Neural cell (in vitro differentiated cells): ENCODE data around the gene YPEL5. TPM values are rescaled to one million over a fixed set of nuclear protein-coding genes. Genes with fewer than 3 reads are reported as not detected.

Source experiments
- H2AFZ ChIP-seq: fragments of 200-600, 300-800 bp; sonication (generic), shearing (Covaris generic); 2 replicates; pipeline ENCODE4 v1.6.0; 2014; ENCODE audit warnings: low read depth, mild to moderate bottlenecking, antibody characterized with exemption, low read length, moderate library complexity
- H3F3A ChIP-seq: fragments of 200-600 bp; shearing (Covaris generic); 2 replicates; pipeline ENCODE4 v1.6.1; 2016; ENCODE audit warnings: mild to moderate bottlenecking, moderate library complexity, mixed read lengths, antibody characterized with exemption, low read length; ENCODE audit not compliant: insufficient read depth, poor library complexity, severe bottlenecking
- H3K27ac ChIP-seq: fragments of 200-600, 300-800 bp; sonication (generic), shearing (Covaris generic); 2 replicates; pipeline ENCODE4 v1.5.1; 2014; ENCODE audit warnings: mild to moderate bottlenecking, low read length, moderate library complexity
- H3K27me3 ChIP-seq: fragments of 300-800, 200-600 bp; sonication (generic), shearing (Covaris generic); 2 replicates; pipeline ENCODE4 v1.6.0; 2014; ENCODE audit warnings: mild to moderate bottlenecking, low read depth, low read length, moderate library complexity; ENCODE audit not compliant: insufficient read depth
- H3K36me3 ChIP-seq: fragments of 300-800, 200-600 bp; sonication (generic), shearing (Covaris generic); 2 replicates; pipeline ENCODE4 v1.5.1; 2014; ENCODE audit warnings: mild to moderate bottlenecking, antibody characterized with exemption, low read length, moderate library complexity; ENCODE audit not compliant: insufficient read depth
- H3K4me2 ChIP-seq: fragments of 300-800, 200-600 bp; sonication (generic), shearing (Covaris generic); 2 replicates; pipeline ENCODE4 v1.6.0; 2014; ENCODE audit warnings: mild to moderate bottlenecking, low read length
- H3K4me3 ChIP-seq: fragments of 300-800, 200-600 bp; sonication (generic), shearing (Covaris generic); 2 replicates; pipeline ENCODE4 v1.5.1; 2014; ENCODE audit warnings: mild to moderate bottlenecking, low read length, moderate library complexity
- H3K79me2 ChIP-seq: fragments of 200-600 bp; shearing (Covaris generic); replicated peaks from 2 replicates; pipeline ENCODE4 v1.6.0; 2014; ENCODE audit warnings: mild to moderate bottlenecking, low read length, moderate library complexity; ENCODE audit not compliant: insufficient read depth
- H3K9ac ChIP-seq: fragments of 300-800, 200-600 bp; sonication (generic), shearing (Covaris generic); 2 replicates; pipeline ENCODE4 v1.6.1; 2016; ENCODE audit warnings: mild to moderate bottlenecking, low read length, mixed read lengths
- H3K9me2 ChIP-seq: fragments of 200-600 bp; shearing (Covaris generic); 2 replicates; pipeline ENCODE4 v1.6.1; 2016; ENCODE audit warnings: mild to moderate bottlenecking, low read length, mixed read lengths; ENCODE audit not compliant: insufficient read depth
- H3K9me3 ChIP-seq: fragments of 200-600, 300-800 bp; sonication (generic), shearing (Covaris generic); 2 replicates; pipeline ENCODE4 v1.6.1; 2016; ENCODE audit warnings: mild to moderate bottlenecking, mixed run types, low read length, moderate library complexity, mixed read lengths
- H4K20me1 ChIP-seq: fragments of 200-600 bp; shearing (Covaris generic); 2 replicates; pipeline ENCODE4 v1.6.1; 2016; ENCODE audit warnings: mild to moderate bottlenecking, mixed run types; ENCODE audit not compliant: insufficient read depth
- CTCF ChIP-seq: fragments of 450-650 bp; IDR thresholded peaks from 2 replicates; pipeline ENCODE4 v1.5.1; 2014; ENCODE audit warnings: antibody characterized with exemption, mild to moderate bottlenecking, moderate library complexity; ENCODE audit not compliant: poor library complexity, severe bottlenecking
- EP300 ChIP-seq: fragments of 450-650 bp; conservative IDR thresholded peaks from 2 replicates; pipeline ENCODE4 v1.6.1; 2014; ENCODE audit warnings: antibody characterized with exemption, mild to moderate bottlenecking, moderate library complexity; ENCODE audit not compliant: poor library complexity, severe bottlenecking
- EZH2 ChIP-seq: fragments of 200-600, 300-800 bp; shearing (Covaris generic), sonication (generic); IDR thresholded peaks from 2 replicates; pipeline ENCODE4 v1.6.1; 2014; ENCODE audit warnings: antibody characterized with exemption, low read length, borderline replicate concordance, mild to moderate bottlenecking; ENCODE audit not compliant: insufficient read depth, poor library complexity, severe bottlenecking
- MXI1 ChIP-seq: fragments of 450-650 bp; conservative IDR thresholded peaks from 2 replicates; pipeline ENCODE4 v1.6.1; 2014; ENCODE audit warnings: antibody characterized with exemption, mild to moderate bottlenecking; ENCODE audit not compliant: poor library complexity, severe bottlenecking
- POLR2AphosphoS5 ChIP-seq: IDR thresholded peaks from 2 replicates; pipeline ENCODE4 v1.6.1; 2012
- RAD21 ChIP-seq: fragments of 450-650 bp; conservative IDR thresholded peaks from 2 replicates; pipeline ENCODE4 v1.6.1; 2014; ENCODE audit warnings: antibody characterized with exemption, mild to moderate bottlenecking, moderate library complexity
- REST ChIP-seq: IDR thresholded peaks from 2 replicates; pipeline ENCODE4 v1.6.1; 2012; ENCODE audit warnings: borderline replicate concordance
- SMC3 ChIP-seq: fragments of 450-650 bp; conservative IDR thresholded peaks from 2 replicates; pipeline ENCODE4 v1.6.1; 2014; ENCODE audit warnings: antibody characterized with exemption, mild to moderate bottlenecking, moderate library complexity; ENCODE audit not compliant: poor library complexity
- TAF1 ChIP-seq: IDR thresholded peaks from 2 replicates; pipeline ENCODE4 v1.6.1; 2012; ENCODE audit warnings: low read depth
- polyA plus RNA-seq: library from polyadenylated mRNA; depleted of rRNA; stranded (reverse); fragments of >200 nt; gene quantifications from 2 replicates; pipeline ENCODE4 v1.2.3, GENCODE V29; 2014

Gene YPEL5
- polyA plus RNA-seq, 1 donor from 2014 or later: 130 TPM

- Histone ChIP-seq H4K20me1 (peaks cover 7% of the 10 kb centered on the region), H3K9me2 (no peaks in the 10 kb centered on the region), H2AFZ (no peak overlapping the region), H3K4me3 (no peak overlapping the region), H3K9me3 (no peaks in the 10 kb centered on the region), H3K27me3 (no peaks in the 10 kb centered on the region), H3K27ac (no peak overlapping the region), H3K9ac (no peak overlapping the region), H3K79me2 (peaks cover 29% of the 10 kb centered on the region), H3K4me2 (no peak overlapping the region), H3K36me3 (peaks cover 3% of the 10 kb centered on the region), H3F3A (peaks cover 8% of the 10 kb centered on the region)
- no peak for TF ChIP-seq SMC3
- no peak for TF ChIP-seq RAD21
- TF ChIP-seq POLR2AphosphoS5: no peak
- TF ChIP-seq EP300: no peak
- TF ChIP-seq REST: no peak
- TF ChIP-seq CTCF: no peak
- no peak for TF ChIP-seq TAF1
- TF ChIP-seq MXI1: no peak
- TF ChIP-seq EZH2: no peak
Observed at GRCh38 chr2:30149976-30150375, 3.2 kb downstream of the YPEL5 start.

GRCh38 chr2:30150786-30151185 lies 4.0 kb downstream of the YPEL5 start:
- H3K4me3 ChIP-seq: no peak overlapping the region
- H4K20me1 ChIP-seq: peaks cover 7% of the 10 kb centered on the region
- no peak for TF ChIP-seq MXI1
- TF ChIP-seq REST: no peak
- no peak for TF ChIP-seq RAD21
- no peak for TF ChIP-seq TAF1
- TF ChIP-seq CTCF: no peak
- TF ChIP-seq EP300: no peak
- no peak for TF ChIP-seq POLR2AphosphoS5
- TF ChIP-seq EZH2: no peak
- TF ChIP-seq SMC3: no peak
- H3K9me3 ChIP-seq: no peaks in the 10 kb centered on the region
- H3K36me3 ChIP-seq: peaks cover 3% of the 10 kb centered on the region
- H2AFZ ChIP-seq: no peak overlapping the region
- H3K4me2 ChIP-seq: no peak overlapping the region
- H3F3A ChIP-seq: peaks cover 8% of the 10 kb centered on the region
- no peaks in the 10 kb centered on the region for H3K27me3 ChIP-seq
- peaks cover 29% of the 10 kb centered on the region for H3K79me2 ChIP-seq
- H3K9ac ChIP-seq: no peak overlapping the region
- no peak overlapping the region for H3K27ac ChIP-seq
- no peaks in the 10 kb centered on the region for H3K9me2 ChIP-seq
